Measurements from ENCODE around the gene VPS35L.

VPS35L gene

GRCh38 chr16:19717741-19718623 is 162.5 kb downstream of the VPS35L start, which contains the start of the genes IQCK and KNOP1:
TSS of gene IQCK (plus strand) at chr16:19718271. CDS start at chr16:19718307, 36 bp downstream.
TSS of gene KNOP1 (minus strand) at chr16:19718227. CDS start at chr16:19715035, 3,192 bp downstream.
- peak within 1 kb of the TSS; percentile 96 for H3K18ac ChIP-seq (ENCODE audit: low read length)
- peak within 1 kb of the TSS; percentile 5 for H4K8ac ChIP-seq (ENCODE audit: low read depth, low read length)
- peak within 1 kb of the TSS; percentile 71 for H3K9ac ChIP-seq (ENCODE audit: low read length)
- H3K79me1 ChIP-seq (ENCODE audit: low read length) = peaks cover 18% of the 10 kb centered on the region
- peaks cover 55% of the 10 kb centered on the region for H3K79me2 ChIP-seq (ENCODE audit: control insufficient read depth, insufficient read depth, low read length)
- H2BK15ac ChIP-seq (replicated peaks; ENCODE audit: low read depth) = no peak within 1 kb of the TSS
- peak within 1 kb of the TSS; percentile 99 for H3K56ac ChIP-seq (ENCODE audit: low read length)
- peak within 1 kb of the TSS; percentile 94 for H3K4me3 ChIP-seq (ENCODE audit: low read length)
- peak within 1 kb of the TSS; percentile 73 for H2AK5ac ChIP-seq (ENCODE audit: low read length)
- no peaks in the 10 kb centered on the region for H3K27me3 ChIP-seq (ENCODE audit: insufficient read depth, low read length, poor library complexity)
- H4K5ac ChIP-seq (ENCODE audit: low read length) = peak within 1 kb of the TSS; percentile 5
- H3K4ac ChIP-seq (ENCODE audit: low read depth, low read length) = peak within 1 kb of the TSS; percentile 96
- WGBS (ENCODE audit: extremely low coverage, insufficient coverage, low lambda C conversion rate) = no CpG with 5 or more reads among the region's 88 CpGs
- DNase-seq = peak; percentile 95
- H3K36me3 ChIP-seq (ENCODE audit: control insufficient read depth, insufficient read depth, low read length) = peaks cover 5% of the 10 kb centered on the region
- H3K4me1 ChIP-seq (ENCODE audit: control insufficient read depth, low read depth, low read length) = peaks cover 14% of the 10 kb centered on the region
- peak within 1 kb of the TSS; percentile 84 for H3K27ac ChIP-seq (ENCODE audit: low read depth, low read length)
- H2BK120ac ChIP-seq (ENCODE audit: low read depth, low read length) = peak within 1 kb of the TSS; percentile 21
- H3K23ac ChIP-seq (ENCODE audit: low read length) = peak within 1 kb of the TSS; percentile 48
- peak within 1 kb of the TSS; percentile 88 for H3K4me2 ChIP-seq (ENCODE audit: low read length)
- peak within 1 kb of the TSS; percentile 80 for H2BK5ac ChIP-seq (ENCODE audit: low read length)

GRCh38 chr16:19718624-19718965 is 163.1 kb downstream of the VPS35L start:
- no CpG with 5 or more reads among the region's 21 CpGs for WGBS (ENCODE audit: extremely low coverage, insufficient coverage, low lambda C conversion rate)

GRCh38 chr16:19722269-19722952 is 166.9 kb downstream of the VPS35L start:
- Histone ChIP-seq H3K4me2 (ENCODE audit: low read length) (no peak overlapping the region), H4K8ac (ENCODE audit: low read depth, low read length) (no peak overlapping the region), H4K5ac (ENCODE audit: low read length) (no peak overlapping the region), H3K4me1 (ENCODE audit: control insufficient read depth, low read depth, low read length) (peaks cover 10% of the 10 kb centered on the region), H3K79me2 (ENCODE audit: control insufficient read depth, insufficient read depth, low read length) (peaks cover 13% of the 10 kb centered on the region), H3K79me1 (ENCODE audit: low read length) (peaks cover 4% of the 10 kb centered on the region), H3K27me3 (ENCODE audit: insufficient read depth, low read length, poor library complexity) (no peaks in the 10 kb centered on the region), H3K36me3 (ENCODE audit: control insufficient read depth, insufficient read depth, low read length) (no peaks in the 10 kb centered on the region), H3K56ac (ENCODE audit: low read length) (no peak overlapping the region), H3K4ac (ENCODE audit: low read depth, low read length) (no peak overlapping the region), H2BK5ac (ENCODE audit: low read length) (no peak overlapping the region), H2BK15ac (replicated peaks; ENCODE audit: low read depth) (no peak overlapping the region), H3K18ac (ENCODE audit: low read length) (peak overlapping the region; percentile 57), H3K9ac (ENCODE audit: low read length) (no peak overlapping the region), H3K23ac (ENCODE audit: low read length) (no peak overlapping the region), H2AK5ac (ENCODE audit: low read length) (peak overlapping the region; percentile 7), H3K27ac (ENCODE audit: low read depth, low read length) (peak overlapping the region; percentile 41), H2BK120ac (ENCODE audit: low read depth, low read length) (no peak overlapping the region), H3K4me3 (ENCODE audit: low read length) (no peak overlapping the region)
- peak; percentile 26 for DNase-seq
- WGBS (ENCODE audit: extremely low coverage, insufficient coverage, low lambda C conversion rate) = no CpG with 5 or more reads among the region's 11 CpGs

More at GRCh38 chr16:19718624-19718965, 163.1 kb downstream of the VPS35L start:
- H3K4me1 ChIP-seq (ENCODE audit: control insufficient read depth, low read depth, low read length) = peaks cover 17% of the 10 kb centered on the region
- no peak overlapping the region for H2BK120ac ChIP-seq (ENCODE audit: low read depth, low read length)
- peak overlapping the region; percentile 48 for H3K23ac ChIP-seq (ENCODE audit: low read length)
- peaks cover 18% of the 10 kb centered on the region for H3K79me1 ChIP-seq (ENCODE audit: low read length)
- peak overlapping the region; percentile 85 for H3K4me2 ChIP-seq (ENCODE audit: low read length)
- peak overlapping the region; percentile 94 for H3K4me3 ChIP-seq (ENCODE audit: low read length)
- H3K9ac ChIP-seq (ENCODE audit: low read length) = peak overlapping the region; percentile 71
- no peak overlapping the region for H4K8ac ChIP-seq (ENCODE audit: low read depth, low read length)
- H4K5ac ChIP-seq (ENCODE audit: low read length) = no peak overlapping the region
- peak overlapping the region; percentile 99 for H3K56ac ChIP-seq (ENCODE audit: low read length)
- no peak overlapping the region for H2BK15ac ChIP-seq (replicated peaks; ENCODE audit: low read depth)
- peak overlapping the region; percentile 55 for H3K27ac ChIP-seq (ENCODE audit: low read depth, low read length)
- H3K4ac ChIP-seq (ENCODE audit: low read depth, low read length) = peak overlapping the region; percentile 22
- peak; percentile 55 for DNase-seq
- no peaks in the 10 kb centered on the region for H3K27me3 ChIP-seq (ENCODE audit: insufficient read depth, low read length, poor library complexity)
- H2AK5ac ChIP-seq (ENCODE audit: low read length) = no peak overlapping the region
- H2BK5ac ChIP-seq (ENCODE audit: low read length) = peak overlapping the region; percentile 80
- H3K18ac ChIP-seq (ENCODE audit: low read length) = peak overlapping the region; percentile 10
- peaks cover 51% of the 10 kb centered on the region for H3K79me2 ChIP-seq (ENCODE audit: control insufficient read depth, insufficient read depth, low read length)
- H3K36me3 ChIP-seq (ENCODE audit: control insufficient read depth, insufficient read depth, low read length) = peaks cover 4% of the 10 kb centered on the region

- Histone ChIP-seq H3K79me2 (ENCODE audit: control insufficient read depth, insufficient read depth, low read length) (peaks cover 9% of the 10 kb centered on the region), H3K56ac (ENCODE audit: low read length) (no peak overlapping the region), H3K4ac (ENCODE audit: low read depth, low read length) (no peak overlapping the region), H3K79me1 (ENCODE audit: low read length) (peaks cover 4% of the 10 kb centered on the region), H3K27me3 (ENCODE audit: insufficient read depth, low read length, poor library complexity) (no peaks in the 10 kb centered on the region), H3K23ac (ENCODE audit: low read length) (no peak overlapping the region), H4K8ac (ENCODE audit: low read depth, low read length) (no peak overlapping the region), H3K4me3 (ENCODE audit: low read length) (no peak overlapping the region), H4K5ac (ENCODE audit: low read length) (no peak overlapping the region), H3K36me3 (ENCODE audit: control insufficient read depth, insufficient read depth, low read length) (no peaks in the 10 kb centered on the region), H2AK5ac (ENCODE audit: low read length) (no peak overlapping the region), H2BK120ac (ENCODE audit: low read depth, low read length) (no peak overlapping the region), H3K27ac (ENCODE audit: low read depth, low read length) (peak overlapping the region; percentile 41), H3K4me2 (ENCODE audit: low read length) (no peak overlapping the region), H2BK15ac (replicated peaks; ENCODE audit: low read depth) (no peak overlapping the region), H3K9ac (ENCODE audit: low read length) (no peak overlapping the region), H3K4me1 (ENCODE audit: control insufficient read depth, low read depth, low read length) (peaks cover 10% of the 10 kb centered on the region), H2BK5ac (ENCODE audit: low read length) (no peak overlapping the region), H3K18ac (ENCODE audit: low read length) (peak overlapping the region; percentile 57)
- DNase-seq = peak; percentile 93
- WGBS (ENCODE audit: extremely low coverage, insufficient coverage, low lambda C conversion rate) = no CpG with 5 or more reads among the region's 7 CpGs
Observed at GRCh38 chr16:19722981-19723380, 167.5 kb downstream of the VPS35L start.

DNA sequence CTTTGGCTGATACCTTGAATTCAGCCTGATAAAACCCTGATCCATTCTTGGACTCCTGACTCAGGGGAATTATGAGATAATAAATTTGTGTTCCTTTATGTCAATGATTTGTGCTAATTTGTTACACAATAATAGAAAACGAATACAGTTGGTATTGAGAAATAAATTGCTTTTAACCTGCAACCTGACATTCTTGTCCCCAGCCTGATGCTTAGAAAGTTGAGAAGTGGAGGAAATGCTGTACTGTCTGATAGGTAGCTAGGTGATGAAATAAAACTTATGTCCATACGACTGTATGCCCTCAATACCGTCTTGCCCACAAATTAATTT is 173.1 kb downstream of the VPS35L start:
- Histone ChIP-seq H4K5ac (ENCODE audit: low read length) (no peak overlapping the region), H3K23ac (ENCODE audit: low read length) (no peak overlapping the region), H3K4me3 (ENCODE audit: low read length) (no peak overlapping the region), H3K27ac (ENCODE audit: low read depth, low read length) (no peak overlapping the region), H3K9ac (ENCODE audit: low read length) (no peak overlapping the region), H3K56ac (ENCODE audit: low read length) (no peak overlapping the region), H2BK15ac (replicated peaks; ENCODE audit: low read depth) (no peak overlapping the region), H3K27me3 (ENCODE audit: insufficient read depth, low read length, poor library complexity) (no peaks in the 10 kb centered on the region), H3K4me1 (ENCODE audit: control insufficient read depth, low read depth, low read length) (no peaks in the 10 kb centered on the region), H4K8ac (ENCODE audit: low read depth, low read length) (no peak overlapping the region), H3K18ac (ENCODE audit: low read length) (no peak overlapping the region), H3K4me2 (ENCODE audit: low read length) (no peak overlapping the region), H2BK5ac (ENCODE audit: low read length) (no peak overlapping the region), H3K79me2 (ENCODE audit: control insufficient read depth, insufficient read depth, low read length) (no peaks in the 10 kb centered on the region), H3K36me3 (ENCODE audit: control insufficient read depth, insufficient read depth, low read length) (peaks cover 2% of the 10 kb centered on the region), H3K4ac (ENCODE audit: low read depth, low read length) (no peak overlapping the region), H2AK5ac (ENCODE audit: low read length) (no peak overlapping the region), H2BK120ac (ENCODE audit: low read depth, low read length) (no peak overlapping the region), H3K79me1 (ENCODE audit: low read length) (no peaks in the 10 kb centered on the region)
- WGBS (ENCODE audit: extremely low coverage, insufficient coverage, low lambda C conversion rate) = no CpG with 5 or more reads among the region's 3 CpGs
- no peak for DNase-seq

All from mesendoderm (in vitro differentiated cells).